A673 (cell line): Measurements from ENCODE around the gene RBCK1.

Experiments used
- CTCF ChIP-seq: fragments of 300-800, 200-600 bp; sonication (generic); conservative IDR thresholded peaks from 2 replicates; pipeline ENCODE4 v1.5.1; 2017; ENCODE audit warnings: low read depth, mild to moderate bottlenecking, antibody characterized with exemption, low read length, moderate library complexity, mixed read lengths
- EZH2 ChIP-seq: fragments of 200-600 bp; sonication (generic); IDR thresholded peaks from 2 replicates; pipeline ENCODE4 v1.6.1; 2017; ENCODE audit warnings: borderline replicate concordance, low read depth, mild to moderate bottlenecking, mixed read lengths, antibody characterized with exemption, low read length; ENCODE audit not compliant: poor library complexity, severe bottlenecking

GRCh38 chr20:376750-377149 lies 31.3 kb upstream of the RBCK1 start:
- TF ChIP-seq CTCF (no peak), EZH2 (no peak)
